ENCODE results near the gene KCTD3. TPM values are rescaled to one million over a fixed set of nuclear protein-coding genes. Genes with fewer than 3 reads are reported as not detected.

KCTD3 gene
- total RNA-seq, 1 experiment from 2014 or later = 53.6 TPM

GRCh38 chr1:215544566-215544965 is 22.5 kb upstream of the KCTD3 start:
- Histone ChIP-seq H3K79me2 (ENCODE audit: low read depth) (no peaks in the 10 kb centered on the region), H3K4me3 (no peak overlapping the region), H2AFZ (no peak overlapping the region), H3K36me3 (ENCODE audit: low read depth) (no peaks in the 10 kb centered on the region), H3K4me2 (no peak overlapping the region), H3K27ac (no peak overlapping the region), H3F3A (ENCODE audit: insufficient read depth, low read depth) (0 out of 2 replicates have a peak, but pooled peaks cover 8% of the 10 kb centered on the region), H3K4me1 (replicated peaks; ENCODE audit: insufficient read depth) (0 out of 2 replicates have a peak, but pooled peaks cover 5% of the 10 kb centered on the region), H3K9me2 (ENCODE audit: insufficient read depth) (no peaks in the 10 kb centered on the region), H3K9me3 (ENCODE audit: insufficient read depth, low read depth) (peaks cover 10% of the 10 kb centered on the region), H4K20me1 (ENCODE audit: insufficient read depth) (no peaks in the 10 kb centered on the region), H3K27me3 (ENCODE audit: insufficient read depth, low read depth) (no peaks in the 10 kb centered on the region)
- intact Hi-C loops (cut with micrococcal nuclease; ENCODE audit: unreplicated experiment) = no loop called here
- no TSS peak for BruUV-seq (replicated peaks)
- DNase-seq = no peak
- ChIA-PET CTCF (no interaction called here), POLR2A (ENCODE audit: unreplicated experiment) (no interaction called here)
- TF ChIP-seq EZH2 (IDR thresholded peaks at IDR 0.05; ENCODE audit: low read depth) = no peak
- no peak for TF ChIP-seq CTCF (conservative IDR thresholded peaks at IDR 0.05)

DNA sequence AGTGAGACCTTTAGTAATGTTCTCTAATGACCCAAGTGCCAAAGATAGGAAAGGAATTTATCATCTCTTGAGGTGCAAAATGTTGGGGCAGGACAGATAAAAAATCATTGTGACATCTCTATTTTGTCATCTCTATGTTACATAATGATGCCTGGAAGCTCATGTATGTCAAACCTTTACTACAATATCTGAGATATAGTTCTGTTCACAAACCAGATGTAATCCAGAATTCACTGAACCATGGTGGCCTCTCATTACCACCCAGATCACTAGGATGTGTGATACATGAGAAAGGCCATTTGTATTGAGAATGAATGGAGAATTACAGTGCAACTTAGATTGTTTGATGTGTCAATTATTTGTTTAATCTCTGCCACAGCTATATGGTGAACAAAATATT is 22.0 kb upstream of the KCTD3 start:
- CTCF ChIA-PET = no interaction called here

DNA sequence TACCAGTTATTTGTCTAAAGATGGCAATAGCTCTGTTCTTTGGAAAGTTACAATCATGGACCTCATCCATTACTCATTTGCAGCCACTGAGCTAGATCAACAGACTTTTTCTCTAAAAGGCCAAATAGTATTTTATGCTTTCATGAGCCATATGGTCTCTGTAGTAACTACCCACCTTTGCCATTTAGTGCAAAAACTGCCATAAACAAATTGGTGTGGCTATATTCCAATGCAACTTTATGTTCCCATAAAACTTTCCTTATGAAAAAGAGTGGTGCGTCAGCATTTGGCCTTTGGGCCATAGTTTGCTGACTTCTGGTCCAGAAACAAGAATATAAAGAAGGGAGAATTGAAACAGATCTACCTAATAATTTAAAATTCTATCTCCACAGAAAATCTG is 20.1 kb upstream of the KCTD3 start:
- H3K4me2 ChIP-seq = no peak overlapping the region
- intact Hi-C loops (cut with micrococcal nuclease; ENCODE audit: unreplicated experiment) = no loop called here
- TF ChIP-seq EZH2 (IDR thresholded peaks at IDR 0.05; ENCODE audit: low read depth) (no peak), CTCF (conservative IDR thresholded peaks at IDR 0.05) (no peak)
- no peaks in the 10 kb centered on the region for H4K20me1 ChIP-seq (ENCODE audit: insufficient read depth)
- H2AFZ ChIP-seq = no peak overlapping the region
- POLR2A ChIA-PET (ENCODE audit: unreplicated experiment) = interaction anchor here (0.9 kb wide), 1 partner anchor 10 kb away, joined by 8 read pairs; no protein-coding TSS in a partner anchor
- H3K4me3 ChIP-seq = no peak overlapping the region
- no peaks in the 10 kb centered on the region for H3K9me2 ChIP-seq (ENCODE audit: insufficient read depth)
- no peaks in the 10 kb centered on the region for H3K79me2 ChIP-seq (ENCODE audit: low read depth)
- CTCF ChIA-PET = no interaction called here
- H3K9me3 ChIP-seq (ENCODE audit: insufficient read depth, low read depth) = peaks cover 10% of the 10 kb centered on the region
- BruUV-seq (replicated peaks) = no TSS peak
- no peaks in the 10 kb centered on the region for H3K36me3 ChIP-seq (ENCODE audit: low read depth)
- H3K27ac ChIP-seq = no peak overlapping the region
- H3F3A ChIP-seq (ENCODE audit: insufficient read depth, low read depth) = 0 out of 2 replicates have a peak, but pooled peaks cover 8% of the 10 kb centered on the region
- H3K27me3 ChIP-seq (ENCODE audit: insufficient read depth, low read depth) = no peaks in the 10 kb centered on the region
- H3K4me1 ChIP-seq (replicated peaks; ENCODE audit: insufficient read depth) = 0 out of 2 replicates have a peak, but pooled peaks cover 5% of the 10 kb centered on the region
- DNase-seq = no peak

More for the DNA sequence above, 22.0 kb upstream of the KCTD3 start:
- Histone ChIP-seq H3K9me3 (ENCODE audit: insufficient read depth, low read depth) (peaks cover 10% of the 10 kb centered on the region), H4K20me1 (ENCODE audit: insufficient read depth) (no peaks in the 10 kb centered on the region), H3K27ac (no peak overlapping the region), H3K4me1 (replicated peaks; ENCODE audit: insufficient read depth) (0 out of 2 replicates have a peak, but pooled peaks cover 5% of the 10 kb centered on the region), H3K4me3 (no peak overlapping the region), H3K9me2 (ENCODE audit: insufficient read depth) (no peaks in the 10 kb centered on the region), H3K4me2 (no peak overlapping the region), H3F3A (ENCODE audit: insufficient read depth, low read depth) (0 out of 2 replicates have a peak, but pooled peaks cover 8% of the 10 kb centered on the region), H3K79me2 (ENCODE audit: low read depth) (no peaks in the 10 kb centered on the region), H2AFZ (no peak overlapping the region), H3K36me3 (ENCODE audit: low read depth) (no peaks in the 10 kb centered on the region), H3K27me3 (ENCODE audit: insufficient read depth, low read depth) (no peaks in the 10 kb centered on the region)
- POLR2A ChIA-PET (ENCODE audit: unreplicated experiment) = no interaction called here
- intact Hi-C loops (cut with micrococcal nuclease; ENCODE audit: unreplicated experiment) = no loop called here
- BruUV-seq (replicated peaks) = no TSS peak
- TF ChIP-seq EZH2 (IDR thresholded peaks at IDR 0.05; ENCODE audit: low read depth) (no peak), CTCF (conservative IDR thresholded peaks at IDR 0.05) (no peak)
- no peak for DNase-seq

Measured in PC-9 (cell line).